NCI-H146 (cell line): ENCODE data around the gene BSDC1.

Experiments
- DNase-seq: peaks from one replicate; lab custom pipeline; 2025; lab: John Stamatoyannopoulos, UW

The BSDC1 gene

DNA sequence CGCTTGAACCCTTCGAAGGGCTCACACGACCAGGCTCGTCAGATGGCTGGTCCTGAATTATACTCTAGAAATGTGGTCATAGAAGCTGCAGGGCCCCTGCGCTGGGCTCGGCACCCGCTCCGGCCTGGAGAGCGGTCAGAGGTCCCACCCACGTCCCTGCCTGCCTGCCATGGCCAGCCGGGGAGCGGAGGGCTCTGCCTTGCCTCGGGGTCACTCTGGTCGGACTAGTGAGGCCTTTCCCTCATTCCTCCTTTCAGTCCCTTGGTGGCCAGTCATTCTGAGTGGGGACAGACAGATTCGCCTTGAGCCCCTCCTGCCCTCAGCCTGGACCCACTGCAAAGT lies 57.7 kb downstream of the BSDC1 start:
- no peak for DNase-seq

DNA sequence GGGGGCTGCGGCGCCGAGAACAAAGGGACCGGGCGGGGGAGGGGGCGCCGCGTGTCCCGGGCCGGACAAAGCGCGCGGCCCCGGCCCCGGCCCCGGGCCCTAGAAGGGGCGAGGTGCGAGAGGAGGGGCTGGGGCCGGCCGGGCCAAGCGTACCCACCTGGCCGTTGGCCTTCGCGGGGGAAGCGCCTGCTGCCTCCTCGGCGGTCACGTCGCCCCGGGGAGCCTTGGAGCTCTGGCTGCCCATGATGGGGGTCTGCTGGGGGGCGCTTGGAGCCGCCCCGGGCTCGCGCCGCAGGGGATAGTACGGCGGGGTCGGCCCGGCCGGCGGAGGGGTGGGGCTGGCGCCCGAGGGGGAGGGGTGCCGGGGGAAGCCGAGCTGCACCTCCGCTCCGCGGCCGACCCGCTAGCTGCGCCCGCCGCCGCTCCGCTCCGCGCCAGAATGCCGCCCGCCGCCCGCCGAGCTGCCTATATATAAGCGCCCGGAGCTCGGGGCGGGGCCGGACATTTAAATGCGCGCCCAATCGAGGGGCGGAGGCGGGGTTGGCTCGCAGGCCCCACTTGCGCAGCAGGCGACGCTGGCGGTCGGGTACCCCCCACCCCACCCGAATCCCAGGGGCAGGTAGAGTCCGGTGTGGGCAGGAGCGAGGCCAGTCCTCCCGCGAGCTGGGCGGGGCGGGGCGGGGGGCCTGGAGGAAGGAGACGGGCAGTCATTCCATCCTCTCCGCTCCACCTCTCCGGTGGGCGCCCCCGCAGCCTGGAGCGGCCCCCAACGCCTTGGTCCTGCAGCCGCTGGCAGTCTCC lies 58.3 kb downstream of the BSDC1 start, which contains the start of gene MARCKSL1:
MARCKSL1 (minus strand) TSS at position 444 of the 801 bp plus-strand sequence; CDS start at position 244, 200 bp downstream.
- DNase-seq = peak; percentile 75

DNA sequence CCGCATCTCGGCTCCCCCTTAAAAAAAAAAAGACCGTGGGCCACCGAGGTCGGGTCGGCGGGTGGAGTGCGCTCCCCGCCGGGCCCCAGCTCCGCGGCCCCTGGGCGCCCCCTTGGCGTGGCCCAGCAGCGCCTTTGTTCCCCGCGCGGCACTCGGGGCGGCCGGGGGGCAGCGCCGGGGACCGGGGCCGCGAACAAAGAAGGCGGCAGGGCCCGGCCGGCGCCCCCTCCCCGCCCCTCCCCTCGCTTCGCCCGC lies 58.8 kb downstream of the BSDC1 start:
- no peak for DNase-seq

DNA sequence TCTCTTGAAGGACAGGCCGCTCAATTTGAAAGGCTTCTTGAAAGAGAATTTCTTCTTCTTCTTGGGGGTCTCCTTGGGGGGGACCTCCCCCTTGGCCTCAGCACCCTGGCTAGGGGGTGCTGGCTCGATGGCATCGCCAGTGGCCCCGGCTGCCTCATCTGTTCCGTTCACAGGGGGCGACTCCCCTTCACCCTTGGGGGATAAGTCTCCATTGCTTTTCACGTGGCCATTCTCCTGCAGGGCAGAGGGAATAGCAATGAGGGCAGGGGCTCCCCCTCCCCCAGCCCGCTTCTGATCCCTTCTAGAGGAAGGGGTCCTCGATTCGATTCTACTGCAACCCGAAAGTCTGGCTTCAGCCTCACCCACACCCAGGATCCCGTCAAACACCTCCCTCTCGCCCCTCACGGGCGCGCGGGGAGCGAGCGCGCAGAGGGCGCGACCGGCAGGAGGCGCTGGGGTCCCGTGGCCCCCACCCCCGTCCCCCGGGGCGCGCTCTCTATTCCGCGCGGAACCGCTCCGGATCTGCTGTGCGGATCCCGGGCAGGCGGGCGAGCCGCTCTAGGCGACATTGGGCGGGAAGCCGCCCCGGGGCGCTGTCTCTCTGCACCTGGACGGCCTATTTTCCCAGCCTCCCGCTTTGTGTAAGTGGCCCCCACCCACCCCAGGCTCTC lies 59.2 kb downstream of the BSDC1 start:
- DNase-seq = peak; percentile 44

DNA sequence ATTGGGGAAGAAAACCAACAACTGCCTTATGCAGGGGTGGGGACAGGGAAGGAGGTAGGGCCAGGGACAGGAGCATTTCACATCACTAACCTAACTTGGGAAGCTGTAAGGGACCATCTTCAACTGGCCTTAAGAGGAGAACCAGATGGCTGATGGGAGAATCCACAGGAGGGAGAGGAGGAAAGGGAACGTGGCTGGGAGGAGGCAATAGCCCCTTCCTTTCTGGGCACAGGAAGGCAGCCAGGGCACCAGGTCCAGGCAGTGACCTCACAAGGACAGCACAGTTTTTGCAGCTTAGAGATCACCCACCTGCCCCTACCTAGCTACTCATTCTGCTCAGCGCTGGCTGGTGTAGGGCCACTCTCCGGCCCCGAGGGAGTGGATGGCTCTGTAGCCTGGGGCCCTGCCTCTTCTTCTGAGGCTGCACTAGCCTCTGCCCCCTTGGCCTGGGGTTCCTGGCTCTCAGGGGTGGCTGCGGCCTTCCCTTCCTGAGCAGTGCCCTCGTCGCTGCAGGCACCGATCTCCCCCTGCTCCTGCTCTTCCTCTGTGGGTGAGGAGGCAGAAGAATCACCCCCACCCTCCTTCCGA lies 59.9 kb downstream of the BSDC1 start:
- peak; percentile 15 for DNase-seq

DNA sequence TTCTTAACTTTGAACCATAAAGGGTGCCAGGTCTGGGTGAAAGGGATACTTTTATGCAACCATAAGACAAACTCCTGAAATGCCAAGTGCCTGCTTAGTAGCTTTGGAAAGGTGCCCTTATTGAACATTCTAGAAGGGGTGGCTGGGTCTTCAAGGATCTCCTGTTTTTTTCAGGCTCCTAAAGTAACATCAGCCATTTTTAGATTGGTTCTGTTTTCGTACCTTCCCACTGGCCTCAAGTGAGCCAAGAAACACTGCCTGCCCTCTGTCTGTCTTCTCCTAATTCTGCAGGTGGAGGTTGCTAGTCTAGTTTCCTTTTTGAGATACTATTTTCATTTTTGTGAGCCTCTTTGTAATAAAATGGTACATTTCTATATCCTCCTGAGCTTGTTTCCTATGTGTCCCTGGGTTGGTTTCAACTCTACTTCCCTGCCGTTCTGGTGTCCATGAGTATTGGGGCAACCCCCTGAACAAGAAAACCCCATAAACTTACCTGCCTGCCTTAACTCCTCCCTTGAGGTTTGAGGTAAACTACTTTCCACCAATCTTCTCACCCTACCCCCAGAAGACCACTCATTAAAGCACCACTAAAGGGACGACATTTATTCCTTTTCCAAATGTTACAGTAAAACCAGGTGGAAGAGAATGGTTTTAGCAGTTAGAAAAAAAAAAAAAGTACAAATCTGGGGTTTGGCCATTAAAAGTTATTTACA lies 60.8 kb downstream of the BSDC1 start:
- DNase-seq = no peak

DNA sequence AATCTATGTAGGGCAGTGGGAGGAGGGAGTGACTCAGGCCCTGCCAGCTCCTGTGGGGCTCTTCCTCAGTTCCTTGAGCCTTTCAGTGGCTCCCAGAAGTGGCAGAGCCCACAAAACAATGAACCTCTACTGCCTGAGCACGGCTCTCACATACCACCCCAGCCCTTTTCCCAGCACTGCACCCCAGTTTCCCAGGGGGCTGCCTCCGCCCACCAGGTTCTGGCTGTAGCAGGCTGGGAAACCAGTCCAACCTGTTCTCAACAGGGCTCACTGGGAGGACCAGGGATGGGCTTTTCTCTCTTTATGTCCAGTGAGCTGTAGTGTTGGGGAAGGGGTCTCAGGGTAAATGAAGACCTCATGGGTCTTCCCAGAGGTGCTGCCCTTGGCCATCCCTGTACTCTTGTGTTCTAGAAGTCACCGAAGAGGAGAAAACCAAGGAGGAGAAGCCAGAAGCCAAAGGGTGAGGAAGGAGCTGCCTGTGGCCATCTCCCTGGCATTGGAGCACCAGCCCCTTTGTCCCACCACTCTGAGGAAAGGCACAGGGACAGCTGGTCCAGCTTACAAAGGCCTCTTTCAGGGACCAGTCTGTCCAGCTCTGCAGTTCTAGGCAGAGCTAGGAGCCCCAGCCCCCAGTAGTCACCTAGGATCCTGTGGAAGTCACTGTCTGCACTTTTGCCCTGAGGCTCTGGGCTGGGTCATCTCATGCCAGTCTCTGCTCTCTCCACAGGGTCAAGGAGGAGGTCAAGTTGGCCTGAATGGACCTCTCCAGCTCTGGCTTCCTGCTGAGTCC lies 61.8 kb downstream of the BSDC1 start:
- DNase-seq = no peak

DNA sequence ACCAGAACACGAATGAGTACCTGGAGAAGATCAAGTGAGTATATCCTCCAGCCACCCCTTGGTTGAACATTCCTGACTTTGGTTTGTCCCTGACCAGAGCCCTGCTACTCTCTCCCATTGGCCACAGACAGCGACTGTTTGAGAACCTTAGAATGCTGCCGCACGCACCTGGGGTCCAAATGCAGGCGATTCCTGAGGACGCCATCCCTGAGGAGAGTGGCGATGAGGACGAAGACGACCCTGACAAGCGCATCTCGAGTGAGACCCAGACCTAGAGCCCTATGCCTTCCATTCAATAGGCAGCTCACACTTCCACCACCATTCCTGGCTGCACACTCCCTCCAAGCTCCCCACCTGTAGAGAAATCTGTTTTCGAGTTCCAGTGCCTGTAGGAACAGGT lies 62.7 kb downstream of the BSDC1 start:
- DNase-seq = no peak

DNA sequence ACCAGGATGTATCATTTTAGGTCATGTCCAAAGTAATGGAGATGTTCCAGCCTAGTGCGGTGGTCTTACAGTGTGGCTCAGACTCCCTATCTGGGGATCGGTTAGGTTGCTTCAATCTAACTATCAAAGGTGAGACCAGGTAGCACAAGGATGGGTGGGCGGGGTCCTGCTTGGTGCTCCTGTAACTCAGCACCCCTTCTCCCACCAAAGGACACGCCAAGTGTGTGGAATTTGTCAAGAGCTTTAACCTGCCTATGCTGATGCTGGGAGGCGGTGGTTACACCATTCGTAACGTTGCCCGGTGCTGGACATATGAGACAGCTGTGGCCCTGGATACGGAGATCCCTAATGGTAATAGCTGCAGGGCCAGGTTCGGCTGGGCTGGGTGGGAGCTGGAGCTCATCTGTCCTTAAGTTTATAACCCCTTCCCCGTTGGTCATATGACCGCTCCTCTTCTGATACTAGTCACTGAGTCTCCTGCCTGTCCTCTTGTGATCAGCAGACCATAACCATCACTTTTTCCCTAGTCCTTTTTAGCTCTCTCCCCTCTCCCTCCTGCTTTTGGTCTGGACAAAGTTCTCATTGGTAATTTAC lies 63.6 kb downstream of the BSDC1 start:
- no peak for DNase-seq

DNA sequence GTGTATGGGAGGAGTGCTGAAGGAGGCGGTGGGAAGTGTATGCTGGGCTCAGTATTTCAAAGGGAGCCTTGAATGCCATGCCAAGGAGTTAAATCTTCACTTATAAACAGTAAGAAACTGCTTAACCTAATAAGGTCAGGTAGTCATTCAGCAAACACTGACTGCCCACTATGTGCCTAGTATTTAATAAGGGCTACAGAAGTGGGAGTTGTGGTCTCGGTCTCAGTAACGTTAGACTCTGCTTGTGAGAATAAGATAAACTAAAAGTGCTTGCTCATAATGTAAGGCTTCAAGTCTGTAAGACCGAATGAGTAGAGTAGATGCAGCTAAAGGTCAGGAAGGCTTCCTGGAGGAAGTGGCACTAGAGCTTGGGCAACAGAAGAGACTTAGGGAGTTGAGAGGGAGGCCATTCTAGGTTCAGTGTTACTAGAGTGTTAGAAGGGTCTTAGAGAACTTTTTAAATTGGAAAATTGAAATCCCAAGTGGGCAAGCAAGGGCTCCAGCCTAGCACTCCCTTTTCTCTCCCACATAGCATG lies 64.2 kb downstream of the BSDC1 start:
- DNase-seq = no peak

DNA sequence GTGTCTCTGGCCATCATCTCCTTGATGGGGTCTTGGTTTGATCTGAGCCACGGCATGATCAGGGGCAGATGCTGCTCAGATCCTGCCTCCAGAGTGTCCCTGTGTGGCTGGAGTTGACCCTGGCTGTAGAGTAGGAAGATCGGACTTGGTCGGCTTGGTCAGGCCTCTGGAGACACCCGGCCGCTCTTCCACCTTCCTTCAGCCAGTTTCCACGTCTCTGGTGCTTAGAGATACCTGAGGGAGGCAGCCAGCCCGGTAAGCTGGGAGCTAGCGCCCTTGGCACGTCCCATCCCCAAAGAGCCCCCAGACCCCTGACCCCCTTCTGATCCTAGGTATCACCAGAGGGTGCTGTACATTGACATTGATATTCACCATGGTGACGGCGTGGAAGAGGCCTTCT lies 67.0 kb downstream of the BSDC1 start:
- DNase-seq = no peak

DNA sequence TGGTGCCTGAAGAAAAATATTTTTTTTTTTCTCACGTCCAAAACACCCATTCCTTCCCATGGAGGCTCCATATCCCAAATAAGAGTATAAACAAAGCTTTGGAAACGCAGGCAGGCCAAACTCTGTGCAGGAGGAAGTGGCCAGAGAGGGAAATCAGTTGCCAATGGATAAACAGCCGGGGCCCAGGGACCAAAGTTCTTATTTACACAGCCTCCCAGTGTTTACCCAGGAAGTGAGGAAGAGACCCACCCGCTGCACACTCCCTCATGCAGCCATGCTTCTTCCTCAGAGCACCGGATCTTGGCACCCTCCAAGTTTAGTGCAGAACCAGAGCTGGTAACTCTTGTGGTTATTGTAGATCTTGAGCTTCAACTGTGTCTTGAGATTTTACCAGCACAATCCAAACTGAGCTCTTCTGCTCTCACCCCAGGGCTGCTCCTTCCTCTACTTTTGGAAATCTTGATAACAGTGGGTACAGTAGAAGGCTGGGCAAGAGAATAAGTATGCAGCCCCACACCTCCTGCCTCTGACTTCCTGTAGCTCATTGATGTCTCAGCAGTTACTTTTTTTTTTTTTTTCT lies 72.4 kb downstream of the BSDC1 start:
- DNase-seq = no peak

DNA sequence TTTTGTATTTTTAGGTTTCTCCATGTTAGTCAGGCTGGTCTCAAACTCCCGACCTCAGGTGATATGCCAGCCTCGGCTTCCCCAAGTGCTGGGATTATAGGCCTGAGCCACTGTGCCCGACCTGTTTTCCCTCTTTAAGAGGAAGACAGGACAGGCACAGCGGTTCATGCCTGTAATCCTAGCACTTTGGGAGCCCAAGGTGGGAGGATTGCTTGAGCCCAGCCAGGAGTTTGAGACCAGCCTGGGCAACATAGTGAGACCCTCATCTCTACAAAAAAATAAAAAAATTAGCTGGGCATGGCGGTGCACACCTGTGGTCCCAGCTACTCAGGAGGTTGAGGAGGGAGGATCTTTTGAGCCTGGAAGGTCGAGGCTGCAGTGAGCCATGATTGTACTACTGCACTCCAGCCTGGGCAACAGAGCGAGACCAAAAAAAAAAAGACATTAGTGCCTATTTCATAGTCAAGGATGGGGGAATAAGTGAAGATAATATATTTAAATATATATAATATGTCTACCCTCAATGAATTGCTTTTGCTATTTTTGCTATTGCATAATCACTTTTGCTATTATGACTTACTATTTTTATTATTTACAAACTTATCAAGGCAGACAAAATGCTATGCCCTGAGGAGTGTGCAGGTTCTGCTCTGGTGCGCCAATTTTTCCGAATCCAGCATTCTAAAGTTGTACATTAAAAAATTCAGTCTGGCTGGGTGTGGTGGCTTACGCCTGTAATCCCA lies 75.9 kb downstream of the BSDC1 start:
- DNase-seq = no peak

DNA sequence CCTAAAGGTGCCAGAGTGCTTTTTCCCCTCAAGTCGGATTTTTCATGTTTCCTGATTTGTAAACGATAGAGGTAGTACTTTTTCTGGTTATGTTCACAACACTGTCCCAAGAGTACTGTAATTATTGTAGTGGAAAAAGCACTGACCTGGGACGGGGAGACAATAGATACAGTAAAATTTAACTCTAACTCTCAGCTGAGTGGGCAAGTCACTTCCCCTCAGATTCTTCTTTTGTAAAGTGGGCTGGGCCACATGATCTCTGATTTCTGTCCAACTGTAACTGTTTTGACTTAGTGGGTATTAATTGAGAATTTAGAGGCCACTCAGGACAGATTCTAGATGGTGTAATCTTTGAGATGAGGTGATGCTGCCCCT lies 77.4 kb downstream of the BSDC1 start:
- DNase-seq = no peak
